NCI-H1930 (cell line): ENCODE results near the gene RAD23B.

Experiments used
- DNase-seq, 2 experiments: peaks; one replicate each; lab custom pipeline; 2025; lab: John Stamatoyannopoulos, UW

Gene RAD23B

DNA sequence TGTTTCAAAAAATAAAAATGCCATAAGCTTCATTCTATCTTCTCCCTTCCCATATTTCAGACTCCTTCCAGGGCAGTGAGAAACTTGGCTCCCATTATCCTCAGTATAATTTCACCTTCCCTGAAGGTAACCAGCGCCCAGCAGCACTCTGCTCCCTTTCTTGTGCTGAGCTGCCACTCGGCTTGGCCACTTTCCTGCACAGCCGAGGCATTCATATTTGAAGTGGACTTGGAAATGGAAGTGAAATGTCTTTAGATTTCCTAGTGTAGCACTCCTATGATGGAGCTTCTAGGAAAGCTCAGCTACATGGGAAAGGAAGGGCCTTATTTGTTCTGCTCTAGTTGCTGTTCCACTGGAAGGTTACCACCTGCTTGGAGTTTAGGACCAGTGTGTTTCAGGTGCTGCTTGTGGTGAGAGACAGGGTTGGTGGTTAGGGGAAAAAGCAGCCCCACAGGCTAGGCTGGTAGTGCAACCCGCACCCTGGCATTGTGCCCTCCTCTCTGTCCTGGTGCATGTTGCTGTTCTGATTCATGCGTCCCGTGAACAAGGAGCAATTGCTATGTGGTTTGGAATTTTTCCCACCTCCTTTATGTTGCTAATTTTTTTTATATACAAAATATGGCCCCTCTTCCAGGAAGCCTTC lies 53.8 kb downstream of the RAD23B start:
- no peak for DNase-seq

DNA sequence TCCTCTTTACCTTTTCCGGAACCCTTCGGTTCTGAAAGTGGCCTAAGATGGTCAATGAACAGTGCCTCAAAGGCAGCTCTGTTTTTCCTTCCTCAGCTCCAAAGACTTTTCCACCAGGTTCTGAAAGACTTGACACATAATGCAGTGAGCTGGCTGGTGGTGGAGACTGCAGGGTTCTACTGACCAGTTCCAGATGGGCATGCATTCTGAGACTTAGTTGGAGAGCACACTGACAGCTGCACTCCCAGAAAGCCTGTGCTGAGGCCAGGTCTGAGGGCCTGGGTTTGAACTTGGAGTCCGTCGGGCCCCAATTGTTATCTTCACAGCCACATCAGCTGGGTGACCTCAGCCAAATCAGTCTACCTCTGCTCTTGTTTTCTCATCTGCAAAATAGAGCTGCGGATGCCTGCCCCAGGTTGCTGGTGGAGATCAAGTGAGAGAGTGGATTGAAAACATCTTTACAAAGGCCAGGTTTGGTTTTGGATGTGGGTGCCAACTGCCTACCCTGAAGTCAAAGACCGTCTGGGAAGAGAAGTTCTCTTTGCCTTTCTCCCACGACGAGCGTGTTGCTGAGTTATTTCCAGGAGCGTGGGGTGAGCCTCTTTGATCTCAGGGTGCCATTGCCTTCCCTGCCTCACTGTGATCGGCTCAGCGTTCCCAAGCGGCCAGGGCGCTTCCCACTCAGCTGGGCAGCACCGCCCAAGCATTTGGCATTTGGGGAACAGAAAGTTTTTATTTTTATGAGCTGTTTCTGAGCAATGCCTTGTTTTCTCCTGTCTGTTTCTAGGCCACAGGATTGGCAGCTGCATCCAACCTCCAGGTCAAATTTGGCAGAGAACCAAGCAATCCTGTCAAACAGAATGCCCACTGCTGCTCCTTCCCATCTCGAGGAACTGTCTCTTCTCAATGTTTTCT lies 54.9 kb downstream of the RAD23B start:
- DNase-seq, result no peak

DNA sequence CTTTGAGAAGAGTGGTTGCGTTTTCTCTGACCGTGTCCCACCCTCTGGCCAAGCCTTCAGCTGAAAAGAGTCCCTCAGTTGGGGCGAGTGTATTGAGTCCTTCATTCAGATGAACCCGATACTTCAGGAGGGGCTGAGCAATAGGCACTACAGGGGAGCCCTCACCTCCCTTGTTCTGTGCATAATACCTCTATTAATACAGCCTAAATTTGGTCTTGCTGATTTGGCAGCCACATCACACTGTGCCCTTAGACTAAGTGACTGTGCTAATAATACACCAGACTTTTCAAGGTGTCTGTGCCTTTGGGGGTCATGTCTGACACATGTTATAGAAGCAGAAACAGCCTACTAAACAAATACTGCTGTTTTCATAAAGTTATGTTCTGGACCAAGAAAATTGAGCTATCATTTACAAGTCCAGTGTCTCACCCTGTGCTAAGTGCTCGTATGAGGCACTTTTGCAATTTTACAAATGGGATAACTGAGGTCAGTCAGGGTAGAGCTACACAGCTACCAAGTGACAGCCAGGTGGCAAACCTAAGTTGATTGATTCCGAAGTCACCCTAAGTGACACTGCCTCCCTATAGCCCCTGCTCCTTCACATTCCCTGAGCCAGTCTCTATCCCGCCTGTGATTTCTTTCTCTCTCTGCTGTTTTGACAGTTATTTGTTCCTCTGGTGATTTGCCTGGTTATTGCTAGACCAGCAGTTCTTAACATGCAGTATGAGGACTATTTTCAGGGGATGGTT lies 56.0 kb downstream of the RAD23B start:
- DNase-seq, result no peak

DNA sequence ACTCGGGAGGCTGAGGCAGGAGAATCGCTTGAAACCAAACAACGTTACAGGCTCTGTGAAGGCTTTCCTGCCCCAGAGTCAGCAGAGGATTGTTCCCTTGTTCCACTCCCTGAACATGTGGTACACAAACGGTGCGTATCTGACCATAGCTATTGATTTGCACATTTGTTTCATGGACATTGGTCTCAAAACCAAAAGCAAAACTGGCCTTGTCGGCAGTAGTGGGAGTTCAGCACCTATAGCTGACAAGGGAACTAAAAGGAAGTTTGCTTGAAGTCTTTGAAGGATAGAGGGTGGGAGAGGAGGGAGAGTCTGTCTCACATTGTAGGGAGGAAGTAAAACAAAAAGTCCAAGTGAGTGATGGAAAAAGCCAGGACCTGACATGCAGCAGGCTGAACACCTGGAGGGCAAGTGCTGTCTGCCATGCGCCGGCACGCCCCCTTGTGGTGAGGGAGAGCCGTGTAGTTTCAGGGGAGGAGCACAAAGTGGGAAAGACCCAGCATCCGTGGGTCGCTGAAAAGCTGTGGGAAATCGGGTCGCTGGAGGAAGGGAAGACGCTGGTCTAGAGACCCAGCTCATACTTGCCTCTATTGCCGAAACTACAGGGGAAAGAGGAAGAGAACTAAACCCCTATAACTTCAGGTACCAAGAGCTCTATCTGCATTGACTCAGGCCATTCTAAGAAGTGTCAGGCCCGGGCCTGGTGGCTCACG lies 58.0 kb downstream of the RAD23B start:
- DNase-seq, result peak; percentile 47 to 75

DNA sequence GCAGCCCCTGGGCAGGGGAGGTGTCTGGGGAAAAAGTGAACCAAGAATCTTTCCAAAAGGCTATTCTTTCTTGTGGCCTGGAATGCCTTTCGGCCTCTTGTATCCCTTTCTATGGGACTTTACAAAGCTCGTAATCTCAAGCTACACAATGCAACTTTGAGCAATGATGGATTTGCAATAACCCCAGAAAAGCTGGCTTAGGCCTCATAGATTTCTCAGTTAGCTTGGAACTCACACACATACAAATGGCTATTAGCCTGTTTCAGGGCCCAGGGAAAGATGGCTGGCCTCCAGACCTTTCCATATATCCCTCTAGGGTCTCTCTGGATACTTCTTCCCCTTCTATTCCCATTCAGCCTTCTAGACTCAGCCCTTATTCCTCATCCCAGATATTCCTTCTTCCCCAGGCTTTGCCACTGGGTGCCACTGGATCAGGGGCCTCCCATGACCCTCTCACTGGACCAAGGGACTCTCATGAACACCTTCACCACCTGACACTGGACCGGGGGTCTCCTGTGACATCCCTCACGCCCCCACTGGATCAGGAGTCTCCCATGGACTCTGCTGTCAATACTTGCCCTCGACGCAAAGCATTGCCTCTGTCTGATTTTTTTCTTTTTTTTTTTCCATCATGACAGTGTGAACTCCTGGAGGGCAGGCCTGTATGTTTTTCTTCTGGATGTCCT lies 59.5 kb downstream of the RAD23B start:
- no peak for DNase-seq

DNA sequence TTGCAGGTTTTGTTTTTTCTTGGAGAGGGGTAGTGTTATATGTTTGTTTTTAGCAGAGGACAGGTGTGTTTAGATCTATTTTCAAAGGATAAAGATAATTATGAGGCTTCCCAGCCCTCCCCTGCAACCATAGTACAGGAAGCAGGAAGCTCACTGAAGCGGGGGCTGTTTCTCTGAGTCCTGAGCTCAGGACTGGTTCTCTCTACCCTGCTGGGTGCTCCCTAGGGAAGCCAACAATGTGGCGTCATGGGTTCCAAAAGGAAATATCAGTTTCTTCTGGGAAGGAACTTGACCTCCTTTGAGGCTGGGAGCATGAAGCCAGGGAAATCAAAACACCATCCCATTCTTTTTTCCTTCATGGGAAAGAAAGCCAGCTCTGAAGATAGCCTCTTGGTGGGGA lies 62.2 kb downstream of the RAD23B start:
- DNase-seq, result no peak

DNA sequence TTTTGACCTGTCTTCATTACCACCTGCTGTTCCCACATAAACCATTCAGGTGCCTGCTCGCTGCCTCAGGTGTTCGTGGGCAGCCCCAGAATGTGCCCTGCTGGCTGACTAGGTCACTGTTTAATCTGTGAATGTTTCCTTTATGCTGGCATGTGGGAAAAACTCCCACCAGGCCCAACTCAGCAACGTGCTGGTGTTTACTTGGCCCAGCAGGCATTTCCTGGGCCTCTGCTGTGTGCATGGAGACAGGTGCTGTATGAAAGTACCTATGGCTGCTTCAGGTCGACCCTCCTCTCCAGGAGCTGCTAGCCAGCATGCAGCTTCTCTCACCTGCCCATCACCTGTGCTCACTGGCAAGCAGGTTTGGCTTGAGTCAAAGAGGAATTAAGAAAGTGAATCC lies 65.8 kb downstream of the RAD23B start:
- no peak for DNase-seq

DNA sequence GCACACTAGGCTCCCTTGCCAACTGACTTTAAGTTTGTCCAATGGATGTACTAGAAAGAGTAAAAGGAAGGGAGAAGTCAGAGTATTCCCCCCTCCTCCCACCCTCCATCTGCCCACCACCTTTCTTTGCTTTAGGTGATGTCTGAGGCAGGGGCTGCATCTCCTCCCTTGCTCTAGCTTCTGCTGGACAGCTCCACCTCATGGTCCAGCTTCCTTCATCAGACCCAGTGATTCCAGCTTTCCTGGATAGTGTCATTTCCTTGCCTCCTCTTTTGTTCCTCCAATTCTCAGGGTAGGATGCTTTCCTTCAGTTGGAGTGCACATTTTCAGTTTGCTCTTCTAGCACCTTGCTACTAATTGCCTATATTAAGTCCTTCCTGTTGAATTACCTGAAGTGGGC lies 67.4 kb downstream of the RAD23B start:
- no peak for DNase-seq

DNA sequence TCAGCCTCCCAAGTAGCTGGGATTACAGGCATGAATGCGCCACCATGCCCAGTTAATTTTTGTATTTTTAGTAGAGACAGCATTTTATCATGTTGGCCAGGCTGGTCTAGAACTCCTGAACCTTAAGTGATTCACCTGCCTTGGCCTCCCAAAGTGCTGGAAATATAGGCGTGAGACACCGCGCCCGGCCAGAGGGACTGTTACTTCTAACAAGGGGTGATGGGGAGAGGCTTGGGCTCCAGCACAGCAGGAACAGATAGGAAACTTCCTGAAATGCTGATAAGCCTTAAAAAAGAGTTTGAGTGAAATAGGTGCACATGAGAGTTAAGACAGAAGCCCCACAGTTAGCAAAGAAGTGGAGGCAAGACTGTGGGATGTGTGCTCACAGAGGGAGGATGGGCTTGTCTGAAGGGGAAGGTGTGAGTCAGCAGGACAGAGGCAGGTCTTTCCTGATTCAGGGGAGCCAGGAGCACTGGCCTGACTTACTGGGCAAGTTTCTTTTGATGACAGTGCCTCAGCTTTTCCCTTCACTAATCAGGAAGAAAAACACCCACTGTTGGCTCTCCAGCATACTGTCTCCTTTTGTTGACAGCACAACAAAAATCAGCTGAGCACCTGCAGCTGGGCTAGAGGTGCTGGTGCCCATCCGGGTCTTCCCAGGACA lies 68.4 kb downstream of the RAD23B start:
- DNase-seq, result no peak

DNA sequence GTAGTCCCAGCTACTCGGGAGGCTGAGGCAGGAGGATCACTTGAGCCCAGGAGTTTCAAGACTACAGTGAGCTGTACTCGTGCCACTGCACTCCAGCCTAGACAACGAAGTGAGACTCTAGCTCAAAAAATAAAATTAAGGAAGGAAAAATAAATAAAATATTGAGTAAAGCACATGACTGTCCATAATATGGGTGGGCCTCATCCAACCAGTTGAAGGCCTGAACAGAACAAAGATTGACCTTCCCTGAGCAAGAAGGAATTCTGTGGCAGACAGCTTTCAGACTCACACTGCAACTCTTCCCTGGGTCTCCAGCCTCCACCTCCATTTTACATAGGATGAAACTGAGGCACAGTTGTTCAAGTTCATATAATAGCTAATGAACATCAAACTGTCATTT lies 72.3 kb downstream of the RAD23B start:
- no peak for DNase-seq

DNA sequence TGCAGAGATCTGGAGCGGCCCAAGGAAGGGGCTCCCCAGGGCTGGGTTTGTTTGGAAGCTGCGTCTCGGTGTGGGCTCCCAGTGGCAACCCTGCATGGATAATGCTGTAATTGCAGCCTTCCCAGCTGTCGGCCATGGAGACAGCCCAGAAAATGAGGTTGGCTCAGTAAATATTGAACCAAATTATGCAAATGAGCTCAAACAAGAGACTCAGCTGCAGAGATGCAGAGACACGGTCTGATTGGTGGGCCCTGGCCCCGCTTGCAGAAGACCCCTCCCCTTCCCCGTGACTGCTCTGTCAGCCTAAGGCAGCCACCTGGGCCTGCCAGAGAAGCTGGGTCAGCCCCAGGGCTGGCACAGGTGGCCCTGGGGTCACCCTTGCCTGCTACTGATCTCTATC lies 75.9 kb downstream of the RAD23B start:
- peak; percentile 83 to 84 for DNase-seq

DNA sequence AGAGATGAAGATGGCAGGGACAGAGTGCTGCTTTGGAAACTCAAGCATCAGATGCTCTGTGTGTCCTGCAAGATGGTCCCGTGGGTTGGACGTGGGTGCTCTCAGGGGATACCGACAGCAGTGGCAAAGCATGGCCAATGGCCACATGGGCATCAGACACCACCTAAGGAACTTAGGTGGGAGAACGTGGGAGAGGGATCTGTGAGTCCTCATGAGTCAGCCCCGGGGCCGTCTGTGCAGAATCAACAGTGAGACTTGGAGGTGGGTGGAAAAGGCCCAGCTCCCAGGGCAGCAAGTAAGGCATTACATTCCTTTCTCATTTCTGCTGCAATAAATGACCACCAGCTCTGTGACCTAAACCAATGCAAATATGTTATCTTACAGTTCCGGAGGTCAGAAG lies 77.0 kb downstream of the RAD23B start:
- DNase-seq, result no peak

DNA sequence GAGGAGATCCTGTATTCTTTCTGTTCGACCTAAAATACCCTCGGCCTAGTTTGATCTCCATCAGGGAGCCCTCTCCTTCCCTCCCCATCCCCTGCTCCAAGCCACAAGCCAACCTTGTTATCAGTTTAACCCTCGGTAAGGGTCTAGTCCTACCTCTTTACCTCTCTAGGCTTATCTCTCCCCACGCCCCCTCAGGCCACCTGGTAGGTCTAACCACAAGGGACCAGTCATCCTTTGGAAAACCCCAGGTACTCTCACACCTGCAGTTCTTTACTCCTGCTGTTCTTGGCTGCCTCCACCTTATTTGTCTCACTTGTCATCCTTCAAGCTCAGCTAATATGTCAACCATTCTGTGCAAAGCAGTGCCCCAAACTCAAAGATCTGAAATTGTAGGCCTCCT lies 78.7 kb downstream of the RAD23B start:
- DNase-seq, result no peak

DNA sequence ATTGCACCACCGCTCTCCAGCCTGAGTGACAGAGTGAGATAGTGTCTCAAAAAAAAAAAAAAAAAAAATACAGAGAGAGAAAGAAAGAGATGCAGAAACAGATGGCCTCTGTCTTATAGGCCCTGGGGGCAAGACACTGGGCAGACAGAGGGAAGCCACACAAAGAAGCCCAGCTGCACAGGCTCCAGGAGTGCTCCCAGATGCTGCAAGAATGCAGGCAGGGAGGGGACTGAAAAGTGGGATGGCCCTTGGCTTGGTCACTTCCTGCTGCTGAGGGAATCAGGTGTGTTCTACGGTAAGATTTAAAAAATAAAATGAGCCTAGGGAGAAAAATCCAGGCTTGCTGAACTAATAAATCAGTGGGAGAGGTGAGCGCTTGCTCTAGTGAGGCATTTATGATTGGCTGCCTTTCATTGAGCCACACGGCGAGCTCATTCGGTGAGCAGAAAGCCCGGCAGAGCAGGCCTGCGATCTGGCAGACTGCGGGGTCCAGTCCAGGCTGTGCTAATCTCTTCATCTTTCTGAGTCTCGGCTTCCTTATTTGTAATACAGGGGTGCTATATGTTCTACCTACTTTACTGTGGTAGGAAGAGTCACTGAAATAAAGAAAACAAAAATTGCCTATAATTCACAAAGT lies 80.6 kb downstream of the RAD23B start:
- DNase-seq, result no peak

DNA sequence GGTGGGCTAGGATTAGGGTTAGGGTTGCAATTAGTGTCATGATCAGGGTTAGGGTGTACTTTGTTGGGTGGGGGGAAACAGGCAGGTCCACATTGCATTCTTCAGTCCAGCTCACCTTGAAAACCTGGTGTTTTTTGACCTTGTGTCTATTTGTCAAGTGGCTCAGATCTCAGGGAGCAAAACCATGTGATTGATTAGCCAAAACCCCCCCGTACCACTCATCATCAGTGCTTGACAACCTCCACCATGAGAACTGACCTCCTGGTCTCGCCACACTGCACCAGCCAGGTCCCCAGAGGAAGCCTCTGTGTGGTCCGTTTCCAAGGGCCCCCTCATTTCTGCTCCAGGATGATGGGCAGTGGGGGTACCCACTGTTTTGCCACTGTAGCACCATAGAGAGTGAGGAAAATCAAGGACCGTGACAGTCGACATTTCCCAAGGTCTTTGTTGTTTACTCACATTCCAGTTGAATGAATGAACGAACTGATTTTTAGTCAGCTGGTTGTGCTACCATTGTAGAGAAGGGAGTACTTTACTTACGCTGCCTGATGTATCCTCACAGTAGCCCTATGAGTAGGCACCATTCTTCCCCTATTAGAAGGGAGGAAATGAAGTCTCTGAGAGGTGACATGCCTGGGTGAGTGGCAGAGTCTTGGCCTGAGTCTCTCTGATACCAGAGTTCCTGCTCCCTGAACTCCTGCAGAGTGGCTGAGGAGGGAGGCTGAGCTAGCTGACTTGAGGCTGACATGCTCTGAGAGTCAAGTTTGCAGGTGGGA lies 84.8 kb downstream of the RAD23B start:
- no peak for DNase-seq

DNA sequence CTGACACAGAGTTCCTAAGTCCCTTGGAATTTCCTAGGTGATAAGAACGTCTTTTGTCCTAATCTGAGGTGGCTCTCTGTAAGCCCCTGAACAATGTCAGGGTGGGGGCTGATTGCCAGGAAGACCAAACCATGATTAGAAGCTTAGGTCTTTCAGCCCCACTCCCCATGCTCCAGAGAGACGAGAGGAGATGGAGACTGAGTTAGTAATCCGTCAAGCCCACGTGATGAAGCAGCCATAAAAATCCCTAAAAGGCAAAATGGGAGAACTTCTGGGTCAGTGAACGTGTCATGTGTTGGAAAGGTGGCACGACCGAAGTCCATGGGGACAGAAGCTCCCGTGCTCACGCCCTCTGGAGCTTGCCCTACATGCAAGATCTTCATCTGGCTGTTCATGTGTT lies 85.6 kb downstream of the RAD23B start:
- DNase-seq, result no peak

DNA sequence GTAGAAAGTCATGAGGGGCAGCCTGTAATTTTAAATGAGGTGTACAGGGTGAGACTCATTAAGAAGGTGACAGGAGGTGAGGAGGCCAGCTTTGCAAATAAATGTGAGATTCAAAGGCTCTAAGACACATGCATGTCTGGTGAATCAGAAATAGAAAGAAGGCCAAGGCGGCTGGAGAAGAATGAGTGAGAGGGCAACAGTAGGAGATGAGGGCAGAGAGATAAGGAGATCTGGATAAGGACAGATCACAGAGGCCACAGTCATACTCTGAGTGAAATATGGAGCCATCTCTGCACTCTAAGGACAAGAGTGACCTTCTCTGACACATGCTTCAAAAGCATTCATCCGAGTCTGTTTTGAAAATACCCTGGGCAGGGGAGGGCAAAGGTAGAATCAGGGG lies 90.7 kb downstream of the RAD23B start:
- DNase-seq, result no peak

DNA sequence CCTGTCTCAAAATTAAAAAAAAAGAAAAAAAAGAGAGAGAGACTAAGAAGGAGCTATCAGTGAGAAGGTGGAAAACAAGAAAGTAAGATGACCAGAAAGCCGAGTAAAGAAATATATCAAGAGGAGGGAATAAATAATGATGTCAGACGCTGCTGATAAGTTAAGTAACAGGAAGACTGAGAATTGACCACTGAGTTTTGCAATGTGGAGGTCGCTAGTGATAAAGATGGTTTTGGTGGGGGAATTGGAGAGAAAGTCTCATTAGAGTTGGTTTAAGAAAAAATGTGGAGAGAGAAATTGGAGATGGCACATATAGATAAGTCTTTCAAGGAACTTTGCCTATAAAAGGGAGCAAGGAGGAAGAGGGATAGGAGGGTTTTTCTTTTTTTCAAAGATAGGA lies 91.9 kb downstream of the RAD23B start:
- DNase-seq, result no peak

DNA sequence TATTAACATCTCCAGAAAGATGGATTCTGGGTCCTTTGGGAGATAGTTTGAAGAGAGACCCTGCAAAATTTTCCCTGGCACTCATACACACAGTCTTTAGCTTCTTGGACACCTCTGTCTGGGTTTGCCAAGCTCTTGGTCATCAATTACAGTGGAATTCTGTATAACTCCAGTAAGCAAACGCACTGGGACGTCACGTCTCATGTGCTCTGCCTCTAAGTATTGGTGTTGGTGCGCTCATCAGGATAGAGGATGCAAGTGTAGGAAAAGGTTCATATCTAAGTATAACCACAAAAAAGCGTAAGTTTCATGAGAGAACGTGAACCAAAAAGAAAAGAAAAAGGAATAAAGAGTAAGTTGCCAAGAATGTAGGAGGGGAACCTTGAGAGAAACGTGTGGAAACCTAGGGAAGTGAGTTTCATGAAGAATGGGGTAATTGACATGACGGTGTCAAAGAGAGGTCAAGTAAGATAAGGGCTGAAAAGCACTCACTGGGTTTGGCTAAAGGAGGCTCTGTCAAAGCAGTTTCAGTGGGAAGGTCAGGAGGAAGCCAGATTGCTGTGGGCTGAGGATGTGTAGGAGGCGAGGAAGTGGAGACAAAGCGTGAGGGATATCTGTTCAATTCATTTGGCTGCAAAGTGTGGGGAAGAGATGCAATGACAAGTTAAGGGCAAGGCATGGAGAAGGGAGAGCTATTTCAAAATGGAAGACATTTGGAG lies 92.7 kb downstream of the RAD23B start:
- DNase-seq, result no peak
